Glomerular visceral epithelial cell (primary cell): ENCODE data around the gene WDR73.
"Not testable (repeated sequence)": the region's sequence is repeated elsewhere in the genome, so short reads cannot be mapped to it uniquely, and the experiment has no call there.

Experiments used
- DNase-seq: peaks from one replicate; pipeline ENCODE4 v3.0.0-alpha.2; 2016; ENCODE audit errors: extremely low spot score

The WDR73 gene

DNA sequence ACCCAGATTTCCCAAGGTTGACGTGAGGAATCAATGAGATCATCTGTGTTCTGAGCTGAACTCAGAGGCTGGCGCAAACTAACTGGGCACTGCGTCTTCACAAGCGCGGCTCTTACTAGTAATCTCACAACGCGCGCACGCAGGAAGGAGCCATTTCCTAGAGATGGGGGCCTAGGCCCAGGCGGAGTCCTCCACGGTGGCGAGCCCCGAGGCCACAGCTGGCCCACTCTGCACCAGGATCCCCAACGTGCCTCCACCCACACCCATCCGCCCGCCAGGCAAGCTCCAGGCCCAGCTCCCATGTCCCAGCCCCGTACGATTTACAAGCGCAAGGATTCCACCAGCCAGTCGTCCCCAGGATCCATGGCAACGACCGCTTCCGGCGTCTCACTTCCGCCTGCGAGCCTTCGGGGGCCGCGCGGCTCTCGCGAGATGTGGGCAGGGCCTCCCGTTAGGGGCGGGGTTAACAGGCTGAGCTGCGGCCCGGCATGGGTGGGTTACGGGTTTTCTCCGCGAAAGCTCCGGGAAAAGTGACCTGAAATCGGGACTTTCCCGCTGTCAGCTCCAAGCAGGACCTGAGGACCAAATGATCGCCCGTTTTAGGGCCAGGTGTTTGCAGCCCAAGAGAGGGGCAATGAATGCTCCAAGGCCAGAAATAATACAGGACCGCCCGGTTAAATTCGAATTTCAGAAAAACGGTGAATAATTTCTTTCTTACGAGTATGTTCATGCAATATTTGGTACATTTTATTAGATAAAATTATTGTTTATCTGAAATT lies at the start of gene WDR73:
Gene WDR73, minus strand, starts transcription at position 374 of the 779 bp plus-strand sequence. Its CDS starts 9 bp downstream, at position 365.
- DNase-seq: peak; percentile 95

DNA sequence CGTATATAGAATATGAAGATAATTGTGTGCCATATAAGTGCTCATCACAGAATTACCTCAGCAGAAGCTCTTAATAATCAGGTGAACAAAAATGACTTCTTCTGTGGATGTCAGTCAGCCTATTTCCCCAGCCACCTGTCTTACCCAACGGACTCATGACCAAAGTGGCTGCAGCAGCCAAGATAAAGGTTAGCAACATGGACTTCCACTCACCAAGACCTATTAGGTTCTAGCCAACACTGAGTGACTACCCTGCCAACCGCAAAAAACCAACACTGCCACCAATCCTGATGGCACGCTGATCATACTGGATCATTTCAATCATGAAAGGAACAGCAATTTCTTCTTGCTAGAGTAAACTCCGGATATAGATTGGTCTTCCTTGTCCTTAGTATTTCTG lies 49.7 kb upstream of the WDR73 start:
- no peak for DNase-seq

DNA sequence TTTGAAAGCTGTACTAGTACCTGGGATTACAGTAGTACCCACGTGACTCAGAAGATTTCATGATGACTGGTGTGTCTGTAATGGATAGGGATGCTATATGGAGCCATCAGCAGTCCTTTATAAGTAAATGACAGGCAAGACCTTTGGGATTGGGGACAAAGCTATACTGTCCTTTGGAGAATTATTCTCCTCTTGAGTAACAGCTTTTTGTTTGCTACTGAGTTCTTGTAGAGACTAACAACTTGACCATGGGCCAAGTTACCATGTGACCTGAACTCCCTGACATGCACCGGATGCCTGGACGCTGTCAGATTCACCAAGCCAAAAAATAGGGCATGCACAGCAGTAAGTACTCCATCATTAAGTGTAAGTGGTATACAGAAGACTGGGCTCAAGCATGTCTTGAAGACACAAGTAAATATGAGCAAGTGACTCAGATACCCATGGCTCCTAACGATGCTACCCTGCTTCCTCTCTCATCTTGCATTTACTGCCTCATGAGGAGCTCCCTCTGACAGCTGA lies 48.9 kb upstream of the WDR73 start:
- no peak for DNase-seq

DNA sequence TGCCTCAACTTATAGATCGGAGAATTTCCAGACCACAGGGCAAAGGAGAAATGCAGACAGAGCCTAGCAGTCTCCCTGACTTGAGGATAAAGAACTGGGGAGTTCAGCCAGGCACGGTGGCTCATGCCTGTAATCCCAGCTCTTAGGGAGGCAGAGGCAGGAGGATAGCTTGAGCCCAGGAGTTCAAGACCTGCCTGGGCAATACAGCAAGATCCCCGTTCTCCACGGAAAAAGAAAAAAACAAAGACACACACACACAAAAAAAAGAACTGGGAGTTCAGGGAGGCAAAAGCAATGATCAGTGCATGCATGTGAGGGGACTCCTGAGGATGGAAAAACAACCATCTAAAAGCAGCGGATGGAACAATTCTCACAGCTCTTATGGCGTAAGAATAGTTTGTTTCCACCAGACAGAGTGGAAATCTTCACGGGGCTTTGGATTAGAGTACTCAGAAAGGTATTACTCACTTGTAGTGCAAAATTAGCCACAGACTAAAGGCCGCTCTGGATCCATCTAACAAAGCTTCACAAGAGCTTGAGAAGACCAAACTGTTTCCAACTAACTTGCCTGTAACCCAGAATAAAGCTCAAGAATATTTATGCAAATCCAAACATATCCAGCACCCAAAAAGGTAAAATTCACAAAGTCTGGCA lies 45.6 kb upstream of the WDR73 start:
- no peak for DNase-seq

DNA sequence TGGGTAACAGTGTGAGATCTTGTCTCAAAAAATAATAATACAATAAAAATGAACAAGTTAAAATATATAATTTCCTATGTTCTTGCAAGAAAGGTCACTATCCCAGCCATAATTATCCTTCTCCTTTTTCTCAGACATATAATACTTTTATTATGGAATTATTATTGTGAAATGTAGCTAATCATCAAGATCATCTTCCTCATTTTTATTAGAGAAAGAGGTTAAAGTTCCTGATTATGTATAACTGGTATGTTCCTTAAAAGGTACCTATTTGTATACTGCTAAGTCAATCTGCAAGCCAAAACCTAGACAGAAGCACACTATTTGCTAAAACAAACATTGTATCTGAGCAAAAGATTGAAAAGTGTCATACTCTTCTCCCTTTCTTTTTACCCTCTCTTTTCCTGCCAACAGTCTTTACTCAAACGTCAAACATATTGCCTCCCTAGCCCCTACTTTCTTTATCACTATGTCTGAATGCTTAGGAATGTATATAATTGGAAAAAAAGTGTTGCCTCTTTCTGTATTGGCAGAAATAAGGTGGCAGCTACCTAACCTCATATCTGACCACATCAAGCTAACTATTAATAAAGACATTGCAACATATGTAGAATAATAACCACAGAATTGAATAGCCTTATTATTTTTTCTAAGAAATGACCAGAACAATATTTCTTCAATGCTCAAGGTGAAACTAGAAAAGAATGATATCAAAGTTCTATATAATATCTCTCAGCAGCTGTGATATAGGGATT lies 43.3 kb upstream of the WDR73 start:
- peak; percentile 28 for DNase-seq

DNA sequence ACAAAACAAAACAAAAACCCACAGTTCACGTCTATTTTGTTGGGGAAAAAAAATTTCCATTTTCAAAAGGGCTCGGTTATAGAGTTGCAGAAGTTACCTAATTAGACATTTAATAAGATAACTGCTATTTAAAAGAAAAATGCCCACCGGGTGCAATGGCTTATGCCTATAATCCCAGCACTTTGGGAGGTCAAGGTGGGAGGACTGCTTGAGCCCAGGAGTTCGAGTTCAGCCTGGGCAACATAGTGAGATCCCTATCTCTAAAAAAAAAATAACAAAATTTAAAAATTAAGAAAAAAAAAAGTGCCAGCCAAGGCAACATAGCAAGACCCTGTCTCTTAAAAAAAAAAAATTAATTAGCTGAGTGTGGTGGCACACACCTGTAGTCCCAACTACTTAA lies 42.7 kb upstream of the WDR73 start:
- DNase-seq: no peak

DNA sequence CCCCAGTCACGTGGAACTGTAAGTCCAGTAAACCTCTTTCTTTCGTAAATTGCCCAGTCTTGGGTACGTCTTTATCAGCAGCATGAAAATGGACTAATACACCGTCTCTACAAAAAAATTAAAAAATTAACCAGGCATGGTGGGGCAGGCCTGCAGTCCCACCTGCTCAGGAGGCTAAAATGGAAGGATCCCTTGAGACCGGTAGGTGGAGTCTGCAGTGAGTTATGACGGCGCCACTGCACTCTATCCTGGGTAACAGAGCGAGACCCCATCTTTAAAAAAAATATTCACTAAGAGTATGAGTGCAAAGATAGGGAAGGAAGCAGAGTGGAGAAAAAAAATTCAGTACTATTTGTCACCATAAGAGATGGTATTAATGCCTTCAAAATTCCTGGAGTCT lies 36.3 kb upstream of the WDR73 start:
- DNase-seq: no peak

DNA sequence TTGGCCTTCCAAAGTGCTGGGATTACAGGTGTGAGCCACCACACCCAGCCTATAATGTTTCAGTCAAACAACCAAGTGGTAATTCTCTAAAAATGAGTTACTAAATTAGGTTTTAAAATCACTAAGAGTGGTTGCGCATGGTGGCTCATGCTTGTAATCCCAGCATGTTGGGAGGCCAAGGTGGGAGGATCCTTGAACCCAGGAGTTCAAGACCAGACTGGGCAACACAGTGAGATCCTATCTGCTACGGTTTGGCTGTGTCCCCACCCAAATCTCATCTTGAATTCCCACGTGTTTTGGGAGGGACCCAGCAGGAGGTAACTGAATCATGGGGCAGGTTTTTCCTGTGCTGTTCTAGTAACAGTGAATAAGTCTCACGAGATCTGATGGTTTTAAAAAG lies 35.8 kb upstream of the WDR73 start:
- DNase-seq: no peak

DNA sequence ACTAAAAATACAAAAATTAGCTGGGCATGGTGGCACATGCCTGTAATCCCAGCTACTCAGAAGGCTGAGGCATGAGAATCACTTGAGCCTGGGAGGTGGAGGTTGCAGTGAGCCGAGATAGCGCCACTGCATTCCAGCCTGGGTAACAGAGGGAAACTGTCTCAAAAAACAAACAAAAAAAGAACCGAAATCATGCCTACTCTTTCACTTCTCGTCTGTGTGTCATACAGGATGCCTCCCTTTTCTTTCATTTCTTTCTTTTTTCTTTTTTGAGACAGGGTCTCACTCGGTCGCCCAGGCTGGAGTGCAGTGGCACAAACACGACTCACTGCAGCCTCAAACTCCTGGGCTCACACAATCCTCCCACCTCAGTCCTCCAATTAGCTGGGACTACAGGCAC lies 32.4 kb upstream of the WDR73 start:
- DNase-seq: not testable (repeated sequence)

DNA sequence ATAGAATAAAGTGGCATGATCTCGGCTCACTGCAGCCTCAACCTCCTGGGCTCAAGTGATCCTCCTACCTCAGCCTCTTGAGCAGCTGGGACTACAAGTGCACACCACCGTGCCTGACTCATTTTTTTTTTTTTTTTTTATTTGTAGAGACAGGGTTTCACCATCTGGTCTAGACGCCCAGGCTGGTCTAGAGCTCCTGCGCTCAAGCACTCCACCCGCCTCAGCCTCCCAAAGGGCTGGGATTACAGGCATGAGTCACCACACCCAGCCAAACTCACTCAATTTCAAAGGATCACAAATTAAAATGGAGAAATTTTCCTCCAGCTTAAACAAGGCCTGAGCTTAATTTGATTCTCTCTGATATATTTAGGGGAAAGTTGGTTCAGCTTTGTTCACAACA lies 31.2 kb upstream of the WDR73 start:
- DNase-seq: peak; percentile 78

DNA sequence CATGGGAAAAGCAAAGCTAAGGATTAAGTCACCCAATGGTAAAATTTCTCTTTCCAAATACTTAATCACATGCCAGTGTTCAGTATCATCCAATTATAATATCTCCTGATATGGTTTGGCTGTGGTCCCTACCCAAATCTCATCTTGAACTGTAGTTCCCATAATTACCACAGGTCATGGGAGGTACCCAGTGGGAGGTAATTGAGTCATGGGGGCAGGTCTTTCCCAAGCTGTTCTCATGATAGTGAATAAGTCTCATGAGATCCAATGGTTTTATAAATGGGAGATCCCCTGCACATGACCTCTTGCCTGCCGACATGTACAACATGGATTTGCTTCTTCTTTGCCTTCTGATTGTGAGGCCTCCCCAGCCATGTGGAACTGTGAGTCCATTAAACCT lies 30.0 kb upstream of the WDR73 start:
- peak; percentile 61 for DNase-seq

DNA sequence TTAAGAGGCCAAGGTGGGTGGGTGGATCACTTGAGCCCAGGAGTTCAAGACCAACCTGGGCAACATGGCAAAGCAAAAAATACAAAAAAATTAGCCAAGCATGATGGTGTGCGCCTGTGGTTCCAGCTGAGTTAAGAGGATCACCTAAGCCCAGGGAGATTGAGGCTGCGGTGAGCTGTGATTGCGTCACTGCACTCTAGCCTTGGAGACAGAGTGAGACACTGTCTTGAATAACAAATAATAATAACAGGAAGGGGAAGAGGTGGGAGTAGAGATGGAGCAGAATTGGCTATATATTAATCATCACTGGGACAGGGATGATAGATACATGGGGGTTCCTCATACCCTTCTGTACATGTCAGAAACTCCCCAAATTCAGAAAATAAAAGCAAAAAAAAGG lies 27.7 kb upstream of the WDR73 start:
- peak; percentile 86 for DNase-seq

DNA sequence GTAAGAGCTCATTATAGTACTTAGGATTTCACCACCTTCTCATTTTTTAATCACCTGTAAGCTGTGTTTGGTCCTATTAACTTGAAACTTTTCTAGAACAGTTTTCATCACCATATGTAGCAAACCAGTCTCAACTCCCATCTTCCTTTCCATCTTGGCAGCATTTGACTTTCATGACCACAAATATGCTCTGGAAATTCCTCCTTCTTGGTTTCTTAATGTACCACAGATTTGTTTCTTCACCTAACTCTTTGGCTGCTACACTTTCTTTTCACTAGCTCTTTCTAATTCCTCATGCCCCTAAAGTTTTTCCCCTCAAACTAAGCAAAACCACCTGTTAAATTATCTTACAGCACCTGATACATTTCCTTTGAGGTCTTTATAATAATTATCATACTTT lies 17.1 kb upstream of the WDR73 start:
- DNase-seq: peak; percentile 49

DNA sequence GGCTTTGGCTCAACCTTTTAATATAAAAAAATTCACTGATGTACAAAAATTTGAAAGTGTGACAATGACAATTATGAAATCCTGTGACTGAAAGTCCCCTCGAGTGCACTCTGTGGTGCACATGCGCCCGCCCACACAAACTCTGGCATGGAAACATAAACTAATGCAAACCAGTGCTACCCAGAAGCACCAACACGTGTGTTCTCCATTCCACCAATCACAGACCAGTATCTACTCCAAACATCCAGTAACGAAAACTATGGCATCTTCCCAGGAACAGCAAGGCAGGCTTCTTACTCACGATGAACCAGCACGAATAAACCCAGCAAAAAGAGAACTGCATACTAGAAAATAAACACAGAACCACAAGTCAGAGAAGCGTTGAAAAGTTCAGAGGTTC lies 15.6 kb upstream of the WDR73 start:
- DNase-seq: no peak

DNA sequence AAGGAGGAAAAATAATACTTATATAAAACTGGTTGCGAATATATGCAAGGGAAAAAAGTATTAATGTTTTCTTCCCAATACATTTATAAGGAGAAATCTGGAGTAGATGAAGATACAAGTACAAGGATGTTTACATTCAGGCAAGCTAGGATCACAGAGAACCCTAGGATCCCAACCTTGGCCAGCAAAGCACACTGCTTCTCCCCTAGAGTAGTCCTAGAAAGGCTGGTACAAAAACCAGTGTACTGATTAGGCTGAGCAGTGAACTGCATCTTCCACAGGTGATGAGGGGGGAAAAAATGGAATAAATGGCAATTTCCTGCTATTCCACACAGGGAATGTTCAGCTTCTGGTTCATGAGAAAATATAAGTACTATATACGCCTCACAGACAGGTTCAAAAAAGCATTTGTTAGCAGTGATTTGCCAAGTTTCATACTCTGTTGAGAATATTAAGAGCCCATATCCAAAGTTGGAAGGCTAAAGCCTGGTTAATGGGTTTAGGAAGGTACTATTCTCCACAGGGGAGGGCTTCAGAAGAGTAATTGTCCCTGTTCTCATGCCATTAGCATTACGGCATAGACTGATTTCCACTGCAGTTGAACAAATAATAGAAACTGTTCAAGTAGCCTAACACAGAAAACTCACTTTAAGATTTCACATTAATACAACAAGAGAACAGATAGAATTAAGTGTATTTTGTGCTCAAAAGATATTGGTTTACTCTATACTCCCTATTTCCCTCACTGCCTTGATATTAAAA lies 14.3 kb upstream of the WDR73 start:
- no peak for DNase-seq

DNA sequence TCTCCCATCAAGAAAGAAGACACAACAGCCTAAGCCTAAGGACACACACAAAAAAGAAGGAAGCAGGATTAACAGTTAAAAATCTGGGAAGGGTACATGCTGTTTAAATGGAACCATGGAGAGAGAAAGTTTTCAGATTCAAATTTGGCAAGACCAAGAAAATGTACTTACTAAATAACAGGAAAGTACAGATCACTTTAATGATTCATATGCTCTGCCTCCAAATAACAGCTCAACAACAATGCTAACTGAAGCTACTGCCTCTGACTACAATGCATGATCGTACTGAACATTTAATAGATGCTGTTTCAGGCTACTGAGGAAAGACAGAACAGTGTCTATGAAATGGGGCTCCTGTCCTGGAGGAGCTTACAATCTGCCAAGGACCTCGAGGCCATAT lies 12.3 kb upstream of the WDR73 start:
- DNase-seq: no peak

DNA sequence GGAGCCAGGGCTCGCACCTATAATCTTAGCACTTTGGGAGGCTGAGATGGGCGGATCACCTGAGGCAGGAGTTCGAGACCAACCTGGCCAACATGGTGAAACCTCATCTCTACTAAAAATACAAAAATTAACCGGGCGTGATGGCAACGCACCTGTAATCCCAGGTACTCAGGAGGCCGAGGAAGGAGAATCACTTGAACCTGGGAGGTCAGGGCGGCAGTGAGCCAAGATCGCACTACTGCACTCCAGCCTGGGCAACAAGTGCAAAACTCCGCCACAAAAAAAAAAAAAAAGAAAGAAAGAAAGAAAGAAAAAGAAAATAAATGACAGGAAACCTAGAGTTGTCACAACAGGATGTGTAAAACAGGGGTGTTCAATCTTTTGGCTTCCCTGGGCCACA lies 6.9 kb upstream of the WDR73 start:
- no peak for DNase-seq

DNA sequence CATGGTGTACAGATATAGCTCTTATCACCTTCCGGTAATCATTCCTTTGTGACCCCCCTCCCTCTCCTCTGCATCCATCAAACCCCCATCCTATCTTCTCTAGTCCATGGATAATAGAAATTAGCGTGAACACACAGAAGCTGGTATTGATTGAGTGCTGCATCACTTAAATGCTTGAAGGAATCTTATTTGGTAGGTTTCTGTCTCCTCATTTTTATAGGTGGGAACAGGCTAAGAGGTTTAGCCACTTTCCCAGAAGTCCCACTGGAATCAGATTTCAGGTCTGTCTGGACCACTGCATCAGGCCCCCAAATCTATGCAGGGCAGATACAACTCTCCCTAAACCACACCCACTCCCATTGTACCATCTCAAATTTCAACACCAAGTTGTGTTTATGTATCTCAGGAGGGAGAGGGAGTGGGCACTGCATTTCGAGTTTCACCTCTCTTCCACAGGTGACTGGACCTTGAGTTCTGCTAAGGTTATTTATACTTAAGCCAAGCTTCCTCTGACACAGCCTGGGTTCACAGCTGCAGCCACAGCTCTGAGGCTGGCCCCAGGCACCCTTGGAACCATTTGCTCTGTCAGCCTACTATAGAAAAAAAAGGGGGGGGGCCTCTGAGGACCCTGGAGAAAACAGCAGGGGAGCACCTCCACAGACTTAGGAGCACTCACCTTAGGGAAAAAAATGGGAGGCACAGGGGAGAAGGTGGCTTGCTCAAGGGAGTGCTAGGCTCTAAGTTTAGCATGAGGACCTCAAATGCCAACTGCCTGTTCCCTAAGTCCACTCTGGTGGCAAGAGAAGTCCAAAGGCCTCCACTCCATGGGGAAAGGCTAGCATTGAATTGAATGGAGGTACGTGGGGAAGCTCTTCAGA lies 6.1 kb upstream of the WDR73 start:
- no peak for DNase-seq

DNA sequence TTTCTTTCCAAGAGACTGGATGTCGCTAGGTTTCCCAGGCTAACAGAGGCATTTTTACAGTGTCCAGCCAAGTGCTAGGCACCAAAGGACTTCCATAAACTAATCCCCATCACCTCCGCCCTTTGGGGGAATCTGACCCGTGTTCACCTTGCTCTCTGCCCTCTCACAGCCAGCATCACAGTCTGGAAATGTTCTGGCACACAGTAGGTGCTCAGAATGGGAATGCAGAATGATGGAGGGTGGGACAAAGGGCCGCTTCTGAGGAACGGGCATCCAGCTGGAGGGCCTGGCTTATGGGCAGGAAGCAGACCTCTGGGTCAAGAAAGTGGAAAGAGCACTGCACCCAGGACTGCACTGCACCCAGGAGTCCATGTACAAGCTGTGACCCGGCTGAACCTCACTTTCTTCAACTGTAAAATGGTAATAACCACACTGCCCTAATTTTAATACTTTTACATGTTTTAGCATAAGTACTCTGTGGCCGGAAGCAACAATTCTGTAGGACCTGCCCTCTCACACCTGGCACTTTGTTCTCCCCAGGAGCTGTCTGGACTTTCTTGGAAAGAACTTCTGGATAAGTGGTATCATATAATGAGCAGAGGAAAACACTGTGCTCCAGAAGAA lies 4.8 kb upstream of the WDR73 start:
- DNase-seq: no peak

DNA sequence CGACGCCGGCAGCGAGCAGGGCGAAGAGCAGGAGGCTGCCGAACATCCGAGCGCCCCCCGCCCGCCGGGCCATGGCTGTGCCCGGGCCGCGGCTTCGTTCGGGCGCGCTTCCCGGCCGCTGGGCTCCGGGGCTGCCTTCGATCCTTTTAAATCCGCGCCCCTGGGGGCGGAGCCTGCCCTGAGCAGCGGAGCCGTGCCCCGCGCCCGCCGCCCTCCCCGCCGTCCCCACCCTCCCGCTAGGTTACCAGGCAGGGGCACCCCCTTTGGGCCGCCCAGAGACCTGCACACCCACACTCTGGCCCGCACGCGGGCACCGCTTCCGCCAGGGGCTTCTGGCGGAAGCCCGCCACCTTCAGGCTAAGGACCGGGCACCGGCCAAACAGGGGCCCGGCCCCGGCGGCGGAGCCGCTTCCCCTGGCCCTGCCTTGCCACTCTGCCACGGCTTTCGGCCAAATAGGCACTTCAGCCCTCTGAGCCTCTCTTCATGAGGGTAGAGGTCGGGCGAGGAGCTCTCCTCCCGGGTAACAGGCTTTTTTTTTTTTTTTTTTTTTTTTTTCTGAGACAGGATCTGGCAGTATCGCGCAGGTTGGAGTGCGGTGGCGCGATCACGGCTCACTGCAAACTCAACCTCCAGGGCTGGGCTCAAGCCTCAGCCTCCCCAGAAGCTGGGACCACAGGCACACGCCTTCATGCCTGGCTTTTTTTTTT lies 4.2 kb upstream of the WDR73 start, which contains the start of gene NMB:
Gene NMB, minus strand, starts transcription at position 120 of the 708 bp plus-strand sequence. Its CDS starts 47 bp downstream, at position 73.
- DNase-seq: peak; percentile 82
